Choroid plexus epithelial cell (primary cell): Measurements from ENCODE around the gene PCBP3.

Experiments
- DNase-seq: peaks from one replicate; pipeline ENCODE4 v3.0.0-alpha.2; 2010; ENCODE audit warnings: low read depth
- H3K4me3 ChIP-seq: 2 replicates; pipeline ENCODE4 v1.5.1; 2011; ENCODE audit warnings: low read depth, mild to moderate bottlenecking, control low read depth, low read length, moderate library complexity
- CTCF ChIP-seq: conservative IDR thresholded peaks from 2 replicates; pipeline ENCODE4 v1.5.1; 2011; ENCODE audit warnings: low read depth, mild to moderate bottlenecking, control low read depth, inconsistent platforms, low read length, moderate library complexity

Gene PCBP3

DNA sequence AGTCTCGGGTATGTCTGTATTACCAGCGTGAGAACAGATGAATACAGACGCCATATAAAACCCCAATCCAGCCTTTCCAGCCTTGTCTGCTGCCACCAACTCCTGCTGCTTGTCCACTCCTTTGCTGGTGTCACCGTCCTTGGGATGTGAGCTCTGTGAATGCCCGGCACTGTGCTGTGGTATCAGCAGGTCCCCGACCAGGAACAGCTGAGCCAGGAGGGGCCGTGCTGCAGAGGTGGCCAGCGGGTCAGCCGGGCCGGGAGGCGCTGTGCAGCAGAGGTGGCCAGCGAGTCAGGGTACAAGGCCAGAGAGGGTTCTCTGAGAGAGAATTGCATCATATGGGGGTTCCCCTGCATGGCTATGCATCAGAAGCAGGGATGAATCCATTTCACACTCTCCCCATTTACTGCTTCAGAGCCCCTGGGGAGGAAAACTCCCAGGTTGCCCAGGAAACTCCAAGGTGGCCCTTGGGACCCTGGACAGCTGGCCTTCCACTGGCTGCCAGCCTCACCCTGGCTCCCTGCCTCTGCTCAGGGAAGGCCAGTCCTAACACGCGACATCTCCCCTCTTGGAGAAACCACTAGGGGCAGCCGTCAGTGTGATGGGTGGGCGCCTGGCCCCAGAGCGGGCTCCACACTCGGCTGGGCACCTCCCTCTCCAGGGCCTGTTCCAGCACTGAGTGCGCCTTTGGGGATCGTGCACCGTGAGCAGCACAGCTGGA lies 215.7 kb downstream of the PCBP3 start:
- H3K4me3 ChIP-seq, result no peak overlapping the region
- DNase-seq, result no peak
- TF ChIP-seq CTCF, result no peak

DNA sequence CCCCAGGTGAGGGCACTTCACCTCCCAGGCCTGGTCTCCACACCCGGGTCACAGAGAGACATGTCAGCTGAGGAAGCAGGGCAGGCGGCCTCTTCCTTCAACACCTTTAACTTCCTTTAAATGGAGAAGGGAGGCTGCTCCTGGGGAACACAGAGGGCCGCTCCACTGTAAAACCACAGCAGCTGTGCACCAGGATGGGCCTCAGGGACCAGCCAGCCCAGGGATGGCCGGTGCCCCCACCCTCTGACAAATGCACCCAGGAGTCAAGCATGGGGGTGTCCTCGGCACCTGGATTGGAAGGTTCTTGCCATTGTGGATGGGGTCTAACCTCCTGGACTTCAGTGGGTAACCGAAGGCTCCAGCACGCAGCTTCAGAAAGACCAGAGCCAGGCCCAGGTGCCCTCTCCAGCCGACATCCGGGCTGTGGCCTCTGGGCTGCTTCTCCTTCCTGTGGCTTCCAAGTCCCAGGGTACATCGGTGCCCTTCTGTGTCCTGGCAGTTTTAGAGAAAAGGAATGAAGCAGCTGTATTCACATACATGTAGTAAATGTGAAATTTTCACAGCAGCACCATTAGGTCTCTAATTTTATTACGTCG lies 216.3 kb downstream of the PCBP3 start:
- DNase-seq, result no peak
- no peak for TF ChIP-seq CTCF
- no peak overlapping the region for H3K4me3 ChIP-seq

GRCh38 chr21:45860493-45861155 lies 217.1 kb downstream of the PCBP3 start:
- no peak for TF ChIP-seq CTCF
- no peak overlapping the region for H3K4me3 ChIP-seq
- no peak for DNase-seq

- no peak overlapping the region for H3K4me3 ChIP-seq
- no peak for TF ChIP-seq CTCF
- no peak for DNase-seq
These were observed 217.8 kb downstream of the PCBP3 start for GRCh38 chr21:45861156-45861870.

GRCh38 chr21:45862543-45863207 lies 219.2 kb downstream of the PCBP3 start:
- no peak for TF ChIP-seq CTCF
- DNase-seq, result no peak
- H3K4me3 ChIP-seq, result no peak overlapping the region

GRCh38 chr21:45863267-45863666 lies 219.7 kb downstream of the PCBP3 start:
- no peak for DNase-seq
- TF ChIP-seq CTCF, result no peak
- no peak overlapping the region for H3K4me3 ChIP-seq
